Stimulated activated CD4-positive, alpha-beta T cell treated with anti-CD3 and anti-CD28 coated beads, Interleukin-12 subunit alpha, Interleukin-12 subunit beta, amount 100 ng/mL, for 48 hours (primary cell): Measurements from ENCODE around the gene FSTL4.
"Not testable (repeated sequence)": the region's sequence is repeated elsewhere in the genome, so short reads cannot be mapped to it uniquely, and the experiment has no call there.

Experiments
- DNase-seq, 3 donors: peaks; one replicate each; pipeline ENCODE4 v3.0.0-alpha.2; 2020; ENCODE audit warnings: low read depth in 2 of 3, low spot score in 1 of 3

The FSTL4 gene

DNA sequence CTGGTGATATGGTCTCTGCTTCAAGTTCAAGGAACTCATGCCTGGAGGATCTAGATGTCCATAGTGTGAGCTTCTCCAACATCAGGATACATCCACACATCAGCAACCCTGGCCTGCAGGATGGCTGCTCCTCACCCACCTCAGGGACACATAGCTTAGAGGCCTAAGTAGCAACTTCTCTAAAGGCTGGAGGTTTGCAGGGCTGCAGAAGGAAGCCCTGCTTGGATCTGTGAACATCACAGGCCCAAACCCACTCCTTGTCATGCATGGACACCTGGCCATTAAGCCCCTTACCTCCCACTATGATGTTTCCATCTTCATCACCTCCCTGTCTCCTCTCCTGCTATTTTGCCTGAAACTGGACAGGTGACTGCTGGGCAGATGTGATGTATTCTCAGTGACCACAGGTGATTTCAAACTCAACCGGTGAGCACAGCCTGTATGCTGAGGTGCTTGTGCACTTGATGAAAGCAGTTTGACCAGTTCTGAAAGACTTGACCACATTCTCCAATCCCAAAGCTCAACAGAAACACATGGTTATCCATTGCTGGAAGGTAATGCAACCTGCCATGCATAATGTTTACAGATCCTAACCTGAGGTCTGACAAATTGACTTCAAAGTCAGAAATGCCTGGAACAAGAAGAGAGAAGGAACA, 205.2 kb downstream of the FSTL4 start:
- DNase-seq, result no peak

DNA sequence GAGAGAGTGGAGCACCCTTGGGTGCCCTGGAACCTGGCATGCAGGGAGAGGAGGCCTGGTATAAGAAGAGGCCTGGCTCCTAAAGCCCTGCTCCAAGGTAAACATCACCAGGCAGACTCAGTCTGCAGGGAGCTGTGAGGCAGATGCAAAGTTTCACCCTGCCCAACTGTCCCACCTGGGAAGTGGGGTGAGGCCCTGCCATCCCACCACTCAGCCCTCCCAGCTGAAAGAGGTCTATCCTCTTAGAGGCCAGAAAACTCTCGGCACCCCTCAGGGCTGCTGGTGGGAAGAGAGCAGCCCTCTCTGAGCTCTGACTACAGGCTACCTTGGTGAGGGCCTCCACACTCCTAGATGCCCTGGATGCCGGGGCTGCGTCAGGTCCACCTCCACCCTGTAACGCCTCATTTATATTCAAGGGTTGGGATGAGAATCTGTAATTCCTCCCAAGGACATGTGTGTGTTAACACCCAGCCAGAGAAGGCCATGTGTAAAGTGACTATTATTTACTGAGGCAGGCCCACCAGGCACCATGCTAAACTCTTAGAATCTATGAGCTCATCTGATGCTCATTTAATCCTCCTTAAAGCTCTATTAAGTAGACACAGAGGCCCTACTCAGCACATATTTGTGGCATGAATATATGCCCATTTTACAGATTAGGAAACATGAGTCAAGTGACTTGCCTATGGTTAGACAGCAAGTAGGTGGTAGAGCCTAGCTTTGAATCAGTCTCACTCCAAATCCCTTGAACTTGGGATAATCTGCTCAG, 205.9 kb downstream of the FSTL4 start:
- no peak for DNase-seq

DNA sequence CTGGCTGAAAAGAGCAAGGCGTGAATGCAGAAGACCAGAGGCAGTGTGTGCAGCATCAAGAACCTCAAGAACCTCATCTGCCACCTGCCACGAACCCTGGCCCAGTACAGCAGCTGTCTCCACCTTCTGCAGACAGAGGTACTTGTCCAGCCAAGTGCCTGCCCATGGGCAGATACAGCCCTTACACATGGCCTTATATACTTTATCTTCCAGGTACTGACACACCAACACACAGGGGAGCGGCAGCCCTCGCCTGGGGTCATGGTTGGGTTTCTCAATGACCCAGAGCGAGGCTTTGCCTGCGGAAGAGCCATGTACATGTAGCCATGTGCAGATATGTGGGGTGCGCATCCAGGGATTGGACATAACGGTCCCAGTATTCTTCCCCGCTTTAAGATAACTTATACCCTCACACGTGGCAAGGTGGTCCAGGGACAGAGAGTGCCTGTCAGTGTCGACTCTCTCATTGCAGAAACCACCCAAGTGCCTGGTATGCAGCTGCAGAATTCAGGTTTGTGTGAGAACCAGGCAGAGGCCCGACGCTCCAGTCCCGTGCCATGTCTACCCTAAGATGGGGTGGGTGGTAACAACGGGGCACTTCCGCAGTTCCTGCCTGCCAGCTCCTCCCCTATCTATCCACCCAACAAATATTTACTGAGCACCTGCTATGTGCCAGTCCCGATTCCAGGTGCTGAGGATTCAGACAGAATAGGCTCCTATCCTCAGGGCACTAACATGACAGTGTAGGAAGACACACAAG, 206.9 kb downstream of the FSTL4 start:
- DNase-seq, result no peak

DNA sequence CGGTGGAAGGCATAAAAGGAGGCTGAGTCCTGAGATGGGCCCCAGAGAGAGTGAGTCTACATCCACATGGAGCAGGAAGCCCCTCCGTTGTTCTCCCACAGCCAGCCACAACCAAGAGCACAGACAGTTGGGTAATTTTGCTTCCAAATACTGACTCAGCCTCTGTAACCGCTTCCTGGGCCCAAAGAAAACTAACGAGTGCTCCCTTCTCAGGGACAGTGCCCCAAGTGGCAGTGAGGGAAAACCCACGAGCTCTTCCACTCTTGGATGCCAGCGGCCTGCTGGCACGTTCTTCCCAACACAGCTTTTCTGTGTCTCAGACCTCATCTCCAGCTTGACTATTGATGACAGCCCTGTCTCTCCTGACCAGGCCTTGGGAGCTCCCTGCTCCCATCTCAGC, 207.6 kb downstream of the FSTL4 start:
- no peak for DNase-seq

DNA sequence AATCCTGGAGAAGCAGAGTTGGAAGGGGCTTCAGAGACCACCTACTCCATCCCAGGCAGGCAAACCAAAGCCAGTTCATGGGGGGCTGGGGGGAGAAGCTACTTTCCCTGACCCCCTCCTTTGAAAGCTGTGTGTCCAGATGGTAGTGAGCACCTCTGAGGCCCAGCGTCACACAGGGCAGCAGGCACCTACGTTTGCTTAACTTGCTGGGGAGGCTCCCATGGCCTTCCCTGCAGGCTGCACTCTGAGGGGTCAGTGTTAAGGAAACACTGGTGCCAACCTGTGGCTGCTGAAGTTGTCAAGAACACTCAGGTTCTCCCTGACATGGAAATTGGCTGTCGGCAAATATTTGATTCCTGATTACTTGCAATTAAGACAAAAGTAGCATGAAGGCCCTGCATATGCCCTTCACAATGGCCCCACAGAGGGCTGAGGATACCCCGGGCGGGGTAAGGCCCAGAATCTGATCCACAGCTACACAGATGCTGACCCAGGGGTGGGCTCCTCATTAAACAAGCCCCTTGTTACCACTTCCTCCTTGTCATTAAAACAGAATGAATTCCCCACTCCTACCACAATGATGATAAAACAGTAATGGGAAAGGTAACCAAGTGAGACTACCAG, 208.5 kb downstream of the FSTL4 start:
- no peak for DNase-seq

DNA sequence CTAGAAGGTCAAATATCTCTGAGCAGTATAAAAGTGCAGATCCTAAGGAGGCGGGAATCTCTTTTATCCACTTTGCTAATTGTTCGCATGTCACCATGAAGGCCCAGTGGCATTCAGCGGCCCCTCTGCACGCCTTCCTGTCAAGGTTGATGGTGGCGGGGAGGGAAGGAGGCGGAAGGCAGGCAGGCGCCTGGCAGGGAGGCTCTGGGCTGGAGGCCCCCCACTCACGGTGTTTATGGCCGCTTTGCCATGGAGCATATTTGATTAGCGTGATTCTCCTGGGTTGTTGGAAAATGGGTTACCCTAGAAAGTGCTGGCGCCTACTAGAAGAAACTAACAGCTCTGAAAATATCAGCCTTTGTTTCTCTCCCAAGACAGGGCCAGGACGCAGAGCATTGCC, 209.6 kb downstream of the FSTL4 start:
- DNase-seq, result no peak

DNA sequence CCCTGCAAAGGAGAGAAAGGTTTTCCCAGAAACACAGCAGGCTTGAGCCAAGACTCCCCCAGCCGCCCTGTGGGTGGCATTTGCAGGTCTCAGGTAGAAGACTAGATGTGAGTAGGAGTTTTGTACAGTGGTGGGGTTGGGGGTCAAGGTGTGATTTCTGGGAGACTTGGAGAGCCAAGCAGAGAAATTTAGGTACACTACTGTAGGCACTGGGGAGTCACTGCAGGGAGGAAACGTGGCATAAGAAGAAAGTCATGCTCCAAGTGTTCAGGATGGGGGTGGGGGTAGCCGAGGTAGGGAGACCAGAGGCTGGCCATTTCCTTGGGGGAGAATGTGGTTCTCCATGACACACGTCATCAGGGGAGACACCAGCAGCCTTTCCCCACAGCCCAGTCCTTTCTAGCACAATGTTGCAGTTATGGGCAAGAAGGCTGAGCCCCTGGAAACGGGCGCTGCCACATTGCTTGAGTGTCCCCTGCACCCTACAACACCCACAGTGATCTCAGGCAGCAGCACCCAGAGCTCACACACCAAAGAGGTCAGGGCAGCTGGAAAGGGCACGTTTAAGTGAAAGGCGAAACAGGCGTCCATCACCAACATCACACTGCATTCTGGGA, 210.5 kb downstream of the FSTL4 start:
- no peak for DNase-seq

DNA sequence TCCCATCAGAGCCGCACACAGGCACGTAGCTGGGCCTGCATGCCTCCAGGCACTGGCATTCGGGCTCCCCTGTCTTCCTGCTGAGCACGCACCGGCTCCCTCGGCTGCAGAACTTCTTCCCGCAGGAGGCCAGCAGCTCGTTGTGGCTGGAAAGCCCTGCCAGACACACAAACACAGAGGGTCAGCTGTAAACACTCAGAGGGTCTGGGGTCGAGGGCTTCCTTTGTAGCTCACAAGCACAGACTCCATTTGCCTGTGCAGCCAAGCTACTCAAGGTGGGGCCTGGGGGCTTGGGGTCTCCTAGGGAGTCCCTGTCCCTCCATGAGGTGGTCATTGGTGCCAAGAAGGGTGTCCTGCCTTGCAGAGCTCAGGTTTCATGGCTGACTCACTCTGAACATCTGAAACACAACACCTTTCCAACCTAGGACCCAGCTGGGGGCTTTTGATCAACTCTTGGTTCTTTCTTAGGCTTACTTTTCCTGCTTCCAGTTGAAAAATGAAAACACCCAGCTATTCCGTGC, 211.4 kb downstream of the FSTL4 start:
- DNase-seq, result no peak

DNA sequence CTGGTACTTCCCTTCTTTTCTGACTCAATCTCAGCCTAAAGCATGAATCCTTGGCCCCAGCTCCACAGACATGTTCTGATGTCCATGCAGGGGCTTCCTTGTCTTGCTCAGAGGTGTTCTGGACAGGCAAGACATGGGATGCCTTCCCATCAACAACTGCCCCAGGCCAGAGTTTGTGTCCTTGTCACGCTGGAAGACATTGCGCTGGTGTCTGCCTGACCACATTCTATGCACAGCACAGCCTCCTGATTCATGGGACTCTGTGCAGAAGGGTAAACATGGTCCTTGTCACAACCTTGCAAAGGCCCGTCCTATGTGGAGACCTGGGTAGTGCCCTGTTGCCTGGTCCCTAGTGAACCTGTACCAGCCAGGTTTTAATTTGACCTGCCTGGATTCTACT, 212.2 kb downstream of the FSTL4 start:
- no peak for DNase-seq

DNA sequence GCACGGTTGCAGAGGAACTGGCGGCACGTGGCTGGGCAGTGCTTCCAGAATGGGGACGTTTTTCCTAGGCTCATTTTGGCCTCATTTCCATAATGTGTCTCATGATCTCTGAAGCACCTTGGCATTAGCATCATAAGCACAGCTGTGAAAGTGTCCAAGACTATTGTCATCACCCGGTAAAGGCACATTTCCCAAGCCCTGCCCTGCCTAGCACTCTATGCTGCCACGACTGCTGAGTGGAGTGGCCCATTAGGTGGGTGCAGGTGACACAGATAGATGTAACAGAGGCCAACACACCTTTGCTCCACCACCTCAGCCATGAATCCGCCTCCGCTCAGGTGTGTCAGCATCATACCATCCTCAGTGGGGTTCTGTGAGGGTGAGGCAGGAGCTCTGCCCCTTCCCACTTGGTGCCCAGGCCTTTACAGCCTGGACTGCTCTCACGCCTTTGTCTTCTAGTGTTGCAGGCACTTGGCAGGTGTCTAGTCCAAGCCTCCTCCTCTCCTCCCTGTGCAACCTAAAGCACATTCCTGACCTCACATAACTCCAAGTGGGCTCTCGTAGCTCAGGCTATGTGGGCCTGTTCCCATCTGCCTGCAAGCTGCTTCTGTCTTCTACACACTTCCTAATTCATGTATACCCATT, 213.0 kb downstream of the FSTL4 start:
- no peak for DNase-seq

DNA sequence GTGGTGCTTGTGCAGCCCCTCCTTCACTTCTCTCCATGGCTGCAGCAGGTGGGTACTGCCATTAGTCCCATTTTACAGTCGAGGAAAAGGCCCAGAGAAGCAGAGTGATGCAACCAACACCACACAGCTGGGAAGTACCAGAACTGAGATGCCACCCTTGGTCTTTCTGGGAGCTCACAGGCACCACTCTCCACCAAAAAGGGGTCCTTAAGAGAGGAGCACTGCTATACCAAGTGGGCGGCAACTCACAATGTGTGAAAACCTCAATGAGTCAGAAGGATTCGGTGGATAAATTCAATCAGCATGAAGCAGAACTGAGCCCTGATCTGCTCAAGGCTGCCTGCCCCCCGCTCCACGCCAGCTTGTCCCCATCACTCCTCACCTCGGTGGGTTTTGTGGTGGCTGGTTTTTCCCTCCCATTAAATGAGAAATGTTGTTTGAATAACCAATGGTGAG, 213.7 kb downstream of the FSTL4 start:
- peak; percentile 27 to 45 (median 40) for DNase-seq

DNA sequence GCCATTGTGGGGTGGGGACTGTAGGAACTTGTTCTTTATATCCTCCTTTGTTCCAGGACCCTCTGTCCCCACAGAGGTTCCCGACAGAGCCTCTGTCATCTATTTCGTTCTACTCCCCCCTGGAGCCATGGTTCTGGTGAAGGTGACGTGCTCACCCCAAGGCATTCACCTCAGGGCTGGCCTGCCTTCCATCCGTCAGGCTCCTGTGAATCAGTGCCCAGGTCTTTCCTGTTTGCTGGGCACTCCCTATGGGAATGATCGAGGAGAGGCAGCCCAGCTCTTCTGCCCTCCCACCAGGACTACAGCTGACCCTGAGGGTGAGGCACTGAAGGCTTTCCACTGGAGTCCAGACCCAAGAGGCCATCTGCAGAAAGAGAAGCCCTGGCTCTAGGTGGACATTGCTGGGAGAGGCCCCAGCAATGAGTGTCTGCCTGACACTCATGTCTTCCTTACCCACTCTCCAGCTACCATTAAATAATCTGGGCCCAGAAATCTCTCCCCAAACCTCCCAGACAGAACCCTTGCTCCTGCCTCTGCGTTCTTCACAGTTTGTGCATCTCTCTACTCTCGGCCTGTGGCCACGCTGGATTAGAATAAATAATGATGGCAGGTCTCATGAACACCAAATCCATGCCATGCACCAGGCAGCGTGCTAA, 214.2 kb downstream of the FSTL4 start:
- DNase-seq, result no peak

DNA sequence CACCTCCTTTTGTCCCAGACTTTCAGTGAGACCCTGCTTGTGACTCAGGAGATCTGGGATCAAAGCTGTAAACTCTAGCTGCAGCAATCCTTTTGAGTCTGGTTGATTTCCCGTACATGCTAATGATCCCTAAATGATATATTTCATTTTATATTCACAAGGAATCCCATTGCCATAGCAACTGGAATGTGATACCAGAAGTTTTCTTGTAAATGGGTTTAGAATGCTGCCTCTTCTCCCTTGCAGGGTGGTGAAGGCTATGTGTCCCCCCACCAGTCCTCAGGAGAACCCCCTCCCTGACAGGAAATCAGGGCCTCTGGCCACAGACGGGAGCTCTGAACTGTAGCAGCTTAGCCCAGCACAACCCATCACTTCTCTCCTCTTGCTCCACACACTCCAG, 215.0 kb downstream of the FSTL4 start:
- DNase-seq, result no peak

DNA sequence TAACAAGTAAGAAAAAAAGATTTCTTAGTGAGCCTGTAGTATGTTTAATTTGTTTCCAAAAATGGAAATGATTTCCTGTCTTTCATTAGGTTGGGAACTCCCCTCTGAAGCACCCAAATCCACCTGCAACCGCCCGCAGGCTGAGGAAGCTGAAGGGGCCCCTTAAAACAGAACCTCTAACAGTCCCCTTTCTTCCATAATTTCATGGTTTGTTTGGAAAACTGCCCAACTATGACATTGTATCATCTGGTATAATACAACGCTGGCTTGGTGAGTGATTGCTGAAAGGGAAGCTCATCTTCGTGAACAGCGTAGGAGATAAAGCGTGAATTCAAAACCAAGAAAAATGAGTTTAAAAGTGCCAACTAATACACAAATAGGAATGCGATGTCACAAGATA, 215.5 kb downstream of the FSTL4 start:
- DNase-seq, result no peak

DNA sequence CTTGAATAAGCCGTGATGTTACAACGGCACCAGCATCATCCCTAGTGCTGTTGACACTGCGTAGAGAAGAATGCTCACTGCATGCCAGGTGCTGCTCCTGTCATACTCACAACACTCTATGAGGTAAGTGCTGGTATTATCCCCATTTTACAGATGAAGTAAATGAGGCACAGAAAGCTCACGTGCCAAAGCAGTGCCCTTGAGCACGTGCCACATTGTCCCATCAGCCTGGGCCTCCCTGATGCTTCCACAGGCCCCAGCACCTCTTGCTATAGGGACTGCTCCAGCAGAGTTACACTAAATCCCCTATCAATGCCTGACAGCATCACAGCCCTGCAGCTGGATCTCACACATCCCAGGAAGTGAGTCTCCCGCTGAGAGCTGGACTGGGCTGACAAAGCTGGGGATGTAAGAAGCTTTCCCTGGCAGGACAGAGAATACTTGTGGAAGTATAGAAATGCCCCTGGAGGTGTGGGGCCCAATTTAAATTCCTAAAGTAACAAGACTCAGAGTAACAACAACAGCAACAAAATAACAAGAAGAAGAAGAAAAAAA, 216.1 kb downstream of the FSTL4 start:
- DNase-seq, result no peak

DNA sequence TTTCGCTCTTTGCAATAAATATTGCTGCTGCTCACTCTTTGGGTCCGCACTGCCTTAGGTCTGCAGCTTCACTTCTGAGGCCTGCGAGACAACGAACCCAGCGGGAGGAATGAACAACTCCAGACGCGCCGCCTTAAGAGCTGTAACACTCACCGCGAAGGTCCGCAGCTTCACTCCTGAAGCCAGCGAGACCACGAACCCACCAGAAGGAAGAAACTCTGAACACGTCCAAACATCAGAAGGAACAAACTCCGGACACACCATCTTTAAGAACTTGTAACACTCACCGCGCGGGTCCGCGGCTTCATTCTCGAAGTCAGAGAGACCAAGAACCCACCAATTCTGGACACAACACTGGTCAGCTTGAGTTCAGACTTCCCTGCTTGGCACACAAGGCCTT, 217.1 kb downstream of the FSTL4 start:
- DNase-seq, result not testable (repeated sequence)

DNA sequence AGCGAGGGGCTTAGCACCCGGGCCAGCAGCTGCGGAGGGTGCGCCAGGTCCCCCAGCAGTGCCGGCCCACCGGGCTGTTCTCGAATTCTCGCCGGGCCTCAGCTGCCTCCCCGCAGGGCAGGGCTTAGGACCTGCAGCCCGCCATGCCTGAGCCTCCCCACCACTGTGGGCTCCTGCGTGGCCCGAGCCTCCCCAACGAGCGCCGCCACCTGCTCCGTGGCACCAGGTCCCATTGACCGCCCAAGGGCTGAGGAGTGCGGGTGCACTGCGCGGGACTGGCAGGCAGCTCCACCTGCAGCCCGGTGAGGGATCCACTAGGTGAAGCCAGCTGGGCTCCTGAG, 217.9 kb downstream of the FSTL4 start:
- DNase-seq, result not testable (repeated sequence)

DNA sequence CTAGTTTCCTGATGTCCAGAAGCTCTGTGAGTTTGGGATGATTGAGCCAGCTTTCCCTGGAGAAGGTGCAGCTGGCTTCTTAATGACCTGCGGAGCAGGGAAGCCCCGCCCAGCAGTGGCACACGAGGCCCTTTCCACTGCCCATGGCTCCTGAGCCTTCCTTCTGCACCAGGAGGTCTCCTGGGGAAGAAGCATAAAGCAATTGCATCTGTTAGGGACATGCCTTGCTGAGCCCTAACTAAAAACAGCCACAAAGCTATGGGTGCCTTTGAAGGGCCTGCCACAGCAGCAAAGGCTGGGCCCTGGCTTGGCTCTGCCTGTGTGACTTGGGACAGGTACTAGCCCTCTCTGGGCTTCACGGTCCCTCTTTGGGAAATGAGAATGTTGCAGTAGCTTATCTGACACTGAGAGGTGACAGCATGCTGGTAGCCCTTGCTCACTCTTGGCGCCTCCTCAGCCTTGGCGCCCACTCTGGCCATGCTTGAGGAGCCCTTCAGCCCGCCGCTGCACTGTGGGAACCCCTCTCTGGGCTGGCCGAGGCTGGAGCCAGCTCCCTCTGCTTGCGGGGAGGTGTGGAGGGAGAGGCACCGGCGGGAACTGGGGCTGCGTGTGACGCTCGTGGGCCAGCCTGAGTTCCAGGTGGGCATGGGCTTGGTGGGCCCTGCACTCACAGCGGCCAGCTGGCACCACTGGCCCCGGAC, 218.4 kb downstream of the FSTL4 start:
- DNase-seq, result no peak

DNA sequence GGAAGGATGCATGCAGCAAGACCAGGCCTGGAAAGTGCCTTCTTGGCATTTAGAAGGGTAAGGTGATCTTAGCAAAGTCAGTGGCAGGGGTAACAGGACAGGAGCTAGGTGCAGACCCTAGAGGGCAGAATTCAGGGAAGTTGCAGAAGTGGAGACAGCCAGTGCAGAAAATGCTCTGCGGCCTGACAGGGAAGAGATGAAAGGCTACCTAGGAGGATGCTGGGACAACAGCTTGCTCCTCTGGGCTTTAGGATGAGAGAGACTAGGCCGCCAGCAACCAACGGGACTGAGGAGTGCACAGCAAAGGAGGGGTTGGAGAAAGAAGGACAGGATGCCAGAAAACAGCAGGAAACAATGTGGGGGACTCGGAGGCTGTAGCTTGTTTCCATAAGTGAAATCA, 219.9 kb downstream of the FSTL4 start:
- no peak for DNase-seq
